ENCODE data around the gene DEPDC4.
A peak's percentile ranks its signal among the peaks of the same experiment; 100 is the strongest.

DEPDC4 gene

GRCh38 chr12:100213016-100213891 is 53.6 kb downstream of the DEPDC4 start:
- DNase-seq (ENCODE audit: low read depth) = no peak

GRCh38 chr12:100211698-100212097 is 55.2 kb downstream of the DEPDC4 start:
- no peak for DNase-seq (ENCODE audit: low read depth)

DNA sequence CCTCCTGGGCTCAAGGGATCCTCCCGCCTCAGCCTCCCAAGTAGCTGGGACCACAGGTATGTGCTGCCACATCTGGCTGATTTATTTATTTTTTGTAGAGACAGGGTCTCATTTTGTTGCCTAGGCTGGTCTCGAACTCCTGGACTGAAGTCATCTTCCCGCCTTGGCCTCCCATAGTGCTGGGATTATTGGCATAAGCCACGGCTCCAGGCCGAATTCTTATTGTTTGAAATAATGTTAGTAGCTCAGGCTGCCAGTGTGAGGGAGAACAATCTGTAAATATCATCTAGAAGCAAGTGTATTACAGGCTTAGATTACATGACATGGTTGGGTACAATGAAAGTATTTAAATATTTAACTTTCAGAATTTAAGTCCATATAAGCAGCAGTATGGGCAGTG is 58.0 kb downstream of the DEPDC4 start:
- DNase-seq (ENCODE audit: low read depth) = no peak

DNA sequence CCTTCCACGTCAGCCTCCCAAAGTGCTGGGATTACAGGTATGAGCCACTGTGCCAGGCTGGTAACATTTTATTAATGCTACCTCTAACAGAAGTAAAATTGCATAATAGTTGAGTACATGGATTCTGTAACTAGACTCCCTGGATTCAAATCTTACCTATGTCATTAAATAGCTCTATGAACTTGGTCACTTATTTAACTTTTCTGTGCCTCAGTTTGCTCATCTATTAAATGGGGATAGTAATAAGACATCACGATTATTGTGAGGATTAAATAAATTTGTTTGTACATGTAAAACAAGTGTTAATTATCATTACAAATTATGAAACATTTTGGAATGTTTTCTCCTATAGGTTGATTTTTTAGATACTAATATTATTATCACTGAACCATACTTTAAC is 59.6 kb downstream of the DEPDC4 start:
- DNase-seq (ENCODE audit: low read depth) = no peak

- no peak for DNase-seq (ENCODE audit: low read depth)
Observed at GRCh38 chr12:100201604-100202423, 65.1 kb downstream of the DEPDC4 start.

DNA sequence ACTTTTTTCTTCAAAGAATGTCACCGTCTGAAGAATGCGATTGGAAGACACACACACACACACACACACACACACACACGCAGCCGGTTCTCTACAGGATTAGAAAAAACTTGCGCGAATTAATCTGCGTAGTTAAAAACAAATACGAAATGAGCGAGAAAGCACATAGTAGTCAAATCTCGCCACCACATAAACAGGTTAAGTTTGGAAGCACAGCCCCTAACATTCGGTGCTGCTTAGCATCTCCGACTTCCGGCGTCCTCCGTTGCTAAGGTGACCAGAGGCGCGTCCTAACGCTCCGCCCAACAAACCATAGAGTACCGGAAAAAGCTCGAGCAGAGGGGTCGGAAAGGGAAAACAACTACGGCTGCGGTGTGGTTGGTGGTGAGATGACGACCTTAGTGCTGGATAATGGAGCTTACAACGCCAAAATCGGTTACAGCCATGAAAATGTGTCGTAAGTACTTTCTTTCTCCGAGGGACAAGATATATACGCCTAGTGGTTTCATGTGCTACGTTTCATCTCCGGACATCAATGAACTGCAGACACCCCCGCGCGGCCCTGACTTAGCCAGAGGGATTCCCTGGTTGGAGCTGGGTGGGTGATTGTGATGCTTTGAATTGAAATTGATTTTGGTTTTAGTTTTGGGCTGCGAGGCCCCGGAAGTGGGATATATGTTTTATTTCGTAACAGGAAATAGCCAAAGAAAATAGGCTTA is 66.3 kb downstream of the DEPDC4 start, which contains the start of gene ACTR6:
Gene ACTR6, plus strand, starts transcription at position 353 of the 719 bp plus-strand sequence. Its CDS starts 37 bp downstream, at position 390.
- DNase-seq (ENCODE audit: low read depth) = peak; percentile 97

- DNase-seq (ENCODE audit: low read depth) = peak; percentile 18
Observed at GRCh38 chr12:100199347-100200149, 67.3 kb downstream of the DEPDC4 start.

GRCh38 chr12:100199023-100199346 is 67.9 kb downstream of the DEPDC4 start:
- DNase-seq (ENCODE audit: low read depth) = no peak

DNA sequence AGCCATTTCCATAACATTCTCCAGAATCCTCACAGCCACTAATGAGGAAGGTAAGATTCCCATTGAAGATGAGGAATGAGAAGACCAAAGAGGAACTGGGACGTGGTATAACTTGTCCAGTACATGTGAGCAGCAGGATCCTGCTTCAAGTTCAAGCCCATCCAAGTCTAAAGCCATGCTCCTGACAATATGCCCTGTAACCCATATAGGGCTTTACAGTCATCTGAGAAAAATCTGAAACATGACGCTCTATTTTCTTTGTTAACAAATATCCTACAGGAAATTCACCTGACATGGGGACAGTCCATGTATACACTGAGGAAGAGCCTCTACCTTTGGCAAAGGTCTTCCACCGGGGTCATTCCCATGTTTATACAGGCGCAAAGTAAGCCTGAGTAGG is 69.4 kb downstream of the DEPDC4 start:
- DNase-seq (ENCODE audit: low read depth) = no peak

GRCh38 chr12:100193085-100193484 is 73.8 kb downstream of the DEPDC4 start:
- DNase-seq (ENCODE audit: low read depth) = no peak
